ENCODE data around the gene MAP7D1. TPM values are rescaled to one million over a fixed set of nuclear protein-coding genes. Genes with fewer than 3 reads are reported as not detected.
A peak's percentile ranks its signal among the peaks of the same experiment; 100 is the strongest.

MAP7D1 gene
- total RNA-seq, 1 donor from 2014 or later, result 103 TPM

DNA sequence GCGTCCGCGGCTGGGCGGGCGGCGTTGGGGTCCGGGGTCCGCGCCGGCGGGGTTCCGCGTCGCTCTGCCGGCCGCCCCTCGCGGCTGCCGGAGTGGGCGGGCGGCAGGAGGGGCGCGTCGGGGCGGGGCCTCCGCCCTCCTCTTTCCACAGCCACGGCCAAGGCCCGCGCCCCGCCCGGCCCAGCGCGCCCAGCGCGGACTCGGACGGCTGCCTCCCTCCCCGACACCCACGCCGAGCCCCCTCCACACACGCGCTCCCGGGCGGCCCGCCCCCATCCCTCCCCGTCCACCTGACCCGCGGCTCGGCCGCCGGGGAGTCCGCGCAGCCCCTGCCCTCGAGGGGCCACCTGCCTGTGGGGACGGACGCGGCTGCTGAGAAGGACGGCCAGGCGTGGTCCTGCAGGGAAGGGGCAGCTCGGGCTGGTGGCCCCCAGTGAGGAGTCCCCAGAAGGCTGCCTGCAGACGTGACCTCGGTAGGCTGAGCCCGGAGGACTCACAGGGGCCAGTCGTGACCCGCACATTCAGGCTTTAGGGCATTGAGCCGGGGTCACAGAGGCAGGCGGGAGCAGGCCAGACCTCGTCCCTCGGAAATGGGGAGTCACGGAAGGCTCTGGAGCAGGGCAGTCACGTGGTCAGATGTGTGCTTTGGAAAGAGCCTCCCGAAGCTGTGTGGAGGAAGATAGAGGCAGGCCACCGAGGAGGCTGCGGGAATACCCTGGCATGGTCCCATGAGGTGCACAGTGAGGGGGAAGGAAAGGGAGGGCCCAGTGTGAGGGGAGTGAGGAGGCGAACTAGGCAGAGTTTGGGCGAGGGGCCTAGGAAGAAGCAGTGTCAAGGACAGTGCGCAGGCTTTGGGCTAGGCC is 30.6 kb upstream of the MAP7D1 start, which contains the start of gene COL8A2:
TSS of gene COL8A2 (minus strand) at position 94 of the 863 bp plus-strand sequence. CDS start 24,980 bp downstream, outside the sequence.
- Mint-ChIP-seq H3K36me3 (no peaks in the 10 kb centered on the region), H3K4me3 (peak within 1 kb of the TSS; percentile 67), H3K27ac (no peak within 1 kb of the TSS), H3K27me3 (ENCODE audit: low read depth) (peaks cover 43% of the 10 kb centered on the region), H3K9me3 (no peaks in the 10 kb centered on the region), H3K4me1 (peaks cover 36% of the 10 kb centered on the region)
- TF ChIP-seq, protein P1, sequence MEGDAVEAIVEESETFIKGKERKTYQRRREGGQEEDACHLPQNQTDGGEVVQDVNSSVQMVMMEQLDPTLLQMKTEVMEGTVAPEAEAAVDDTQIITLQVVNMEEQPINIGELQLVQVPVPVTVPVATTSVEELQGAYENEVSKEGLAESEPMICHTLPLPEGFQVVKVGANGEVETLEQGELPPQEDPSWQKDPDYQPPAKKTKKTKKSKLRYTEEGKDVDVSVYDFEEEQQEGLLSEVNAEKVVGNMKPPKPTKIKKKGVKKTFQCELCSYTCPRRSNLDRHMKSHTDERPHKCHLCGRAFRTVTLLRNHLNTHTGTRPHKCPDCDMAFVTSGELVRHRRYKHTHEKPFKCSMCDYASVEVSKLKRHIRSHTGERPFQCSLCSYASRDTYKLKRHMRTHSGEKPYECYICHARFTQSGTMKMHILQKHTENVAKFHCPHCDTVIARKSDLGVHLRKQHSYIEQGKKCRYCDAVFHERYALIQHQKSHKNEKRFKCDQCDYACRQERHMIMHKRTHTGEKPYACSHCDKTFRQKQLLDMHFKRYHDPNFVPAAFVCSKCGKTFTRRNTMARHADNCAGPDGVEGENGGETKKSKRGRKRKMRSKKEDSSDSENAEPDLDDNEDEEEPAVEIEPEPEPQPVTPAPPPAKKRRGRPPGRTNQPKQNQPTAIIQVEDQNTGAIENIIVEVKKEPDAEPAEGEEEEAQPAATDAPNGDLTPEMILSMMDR (IDR thresholded peaks at IDR 0.05; ENCODE audit: unreplicated experiment), result no peak
- no peak for DNase-seq (ENCODE audit: low spot score in 2 of 2, unreplicated experiment in 2 of 2)

DNA sequence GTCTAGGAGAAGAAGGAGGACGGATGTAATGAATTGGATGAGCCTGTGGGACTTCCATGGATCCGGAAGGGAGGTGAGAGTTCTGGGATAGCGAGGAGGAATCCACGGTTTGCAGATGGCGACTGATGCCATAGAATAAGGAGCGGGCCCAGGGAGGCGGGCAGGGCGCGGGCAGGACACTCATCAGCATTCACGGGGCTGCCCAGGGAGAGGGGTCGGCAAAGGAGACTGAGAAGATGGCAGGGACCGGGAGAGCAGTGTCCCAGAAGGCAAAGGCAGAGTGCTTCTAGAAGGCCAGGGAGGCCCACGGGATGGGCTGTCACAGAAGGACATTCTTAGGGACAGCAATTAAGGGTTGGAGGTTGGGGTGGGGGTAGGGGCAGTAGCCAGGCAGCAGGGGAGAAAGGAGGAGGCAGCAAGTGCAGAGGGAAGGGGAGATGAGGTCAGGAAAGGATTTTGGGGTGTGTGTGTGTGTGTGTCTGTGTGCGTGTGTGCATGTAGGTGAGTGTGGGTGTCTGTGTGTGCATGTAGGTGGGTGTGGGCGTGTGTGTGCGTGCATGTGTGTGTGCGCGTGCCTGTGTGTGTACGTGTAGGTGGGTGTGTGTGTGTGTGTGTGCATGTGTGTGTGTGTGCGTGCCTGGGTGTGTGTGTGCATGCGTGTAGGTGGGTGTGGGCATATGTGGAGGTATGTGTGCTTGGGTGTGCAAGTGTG is 29.8 kb upstream of the MAP7D1 start:
- H3K4me3 Mint-ChIP-seq, result peak overlapping the region; percentile 50
- H3K9me3 Mint-ChIP-seq, result no peaks in the 10 kb centered on the region
- TF ChIP-seq, protein P1 (IDR thresholded peaks at IDR 0.05; ENCODE audit: unreplicated experiment), result no peak
- no peak for DNase-seq (ENCODE audit: low spot score in 2 of 2, unreplicated experiment in 2 of 2)
- H3K27ac Mint-ChIP-seq, result no peak overlapping the region
- peaks cover 38% of the 10 kb centered on the region for H3K4me1 Mint-ChIP-seq
- H3K27me3 Mint-ChIP-seq (ENCODE audit: low read depth), result peaks cover 43% of the 10 kb centered on the region
- no peaks in the 10 kb centered on the region for H3K36me3 Mint-ChIP-seq

DNA sequence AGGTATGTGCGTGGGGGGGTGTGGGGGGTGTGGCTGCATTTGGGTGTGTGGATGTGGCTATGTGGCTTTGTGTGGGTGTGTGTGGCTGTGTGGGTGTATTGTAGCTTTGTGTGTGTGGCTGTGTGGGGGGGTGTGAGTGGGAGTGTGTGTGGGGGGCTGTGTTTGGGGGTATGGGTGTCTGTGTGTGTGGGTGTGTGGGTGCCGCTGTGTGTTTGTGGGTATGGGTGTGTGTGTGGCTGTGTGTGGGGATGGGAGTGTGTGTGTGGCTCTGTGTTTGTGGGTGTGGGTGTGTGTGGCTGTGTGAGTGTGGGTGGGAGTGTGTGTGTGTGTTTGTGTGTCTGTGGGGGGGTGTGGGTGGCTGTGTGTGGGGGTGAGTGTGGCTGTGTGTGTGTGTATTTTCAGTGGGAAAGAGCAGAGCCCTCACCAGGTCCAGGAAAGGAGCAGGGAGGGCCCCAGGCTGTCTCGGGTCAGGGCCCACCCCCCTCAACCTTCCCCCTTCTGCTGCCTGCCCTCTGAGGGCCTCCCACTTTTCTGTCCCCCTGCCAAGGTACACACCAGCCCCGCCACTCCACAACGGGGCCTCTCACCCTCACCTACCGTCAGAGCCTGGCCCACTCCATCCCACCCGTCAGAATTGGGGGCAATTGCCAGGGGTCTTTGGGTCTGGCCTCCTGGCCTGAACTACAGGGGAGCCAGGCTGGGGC is 29.0 kb upstream of the MAP7D1 start:
- Mint-ChIP-seq H3K4me1 (peaks cover 38% of the 10 kb centered on the region), H3K36me3 (no peaks in the 10 kb centered on the region), H3K4me3 (no peak overlapping the region), H3K27me3 (ENCODE audit: low read depth) (peaks cover 43% of the 10 kb centered on the region), H3K9me3 (no peaks in the 10 kb centered on the region), H3K27ac (no peak overlapping the region)
- TF ChIP-seq, protein P1 (IDR thresholded peaks at IDR 0.05; ENCODE audit: unreplicated experiment), result no peak
- DNase-seq (ENCODE audit: low spot score in 2 of 2, unreplicated experiment in 2 of 2), result no peak

DNA sequence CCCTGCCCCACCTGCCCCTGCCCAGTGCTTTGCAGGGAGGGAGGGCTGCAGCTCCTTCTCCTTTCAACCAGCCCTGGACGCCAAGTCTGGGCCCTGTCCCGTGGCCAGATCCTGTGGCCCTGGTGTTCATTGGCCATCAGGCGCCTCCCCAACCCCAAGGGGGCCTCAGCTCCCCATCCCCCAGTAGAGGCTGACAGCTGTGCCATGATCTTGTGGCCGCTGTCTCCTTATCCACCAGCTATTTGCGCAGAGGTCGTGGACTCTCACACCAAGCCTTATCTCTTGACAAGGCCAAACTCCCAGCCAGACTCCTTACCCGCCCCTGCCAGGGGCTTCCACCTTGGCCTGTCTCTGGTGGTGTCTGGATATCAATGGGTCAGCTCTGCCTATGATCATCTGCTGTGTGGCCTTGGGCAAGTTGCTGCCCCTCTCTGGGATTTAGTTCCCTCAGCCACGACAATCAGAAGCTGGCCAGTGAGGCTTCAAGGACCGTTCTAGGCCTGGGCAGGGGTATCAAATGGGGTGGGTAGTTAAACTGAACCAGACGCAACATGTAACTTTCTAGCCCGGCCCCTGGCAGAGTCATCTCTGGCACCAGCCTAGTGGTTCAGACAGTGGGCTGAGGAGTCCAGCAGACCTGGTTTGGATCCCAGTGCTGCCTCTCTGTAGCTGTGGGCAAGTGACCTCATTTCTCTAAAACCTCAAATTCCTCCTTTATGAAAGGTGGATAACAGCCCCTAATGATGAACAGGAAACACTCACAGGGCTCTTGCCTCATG is 27.6 kb upstream of the MAP7D1 start:
- no peak for DNase-seq (ENCODE audit: low spot score in 2 of 2, unreplicated experiment in 2 of 2)
- TF ChIP-seq, protein P1 (IDR thresholded peaks at IDR 0.05; ENCODE audit: unreplicated experiment), result no peak
- H3K27me3 Mint-ChIP-seq (ENCODE audit: low read depth), result peaks cover 31% of the 10 kb centered on the region
- peaks cover 29% of the 10 kb centered on the region for H3K4me1 Mint-ChIP-seq
- H3K27ac Mint-ChIP-seq, result no peak overlapping the region
- no peaks in the 10 kb centered on the region for H3K9me3 Mint-ChIP-seq
- no peaks in the 10 kb centered on the region for H3K36me3 Mint-ChIP-seq
- no peak overlapping the region for H3K4me3 Mint-ChIP-seq

DNA sequence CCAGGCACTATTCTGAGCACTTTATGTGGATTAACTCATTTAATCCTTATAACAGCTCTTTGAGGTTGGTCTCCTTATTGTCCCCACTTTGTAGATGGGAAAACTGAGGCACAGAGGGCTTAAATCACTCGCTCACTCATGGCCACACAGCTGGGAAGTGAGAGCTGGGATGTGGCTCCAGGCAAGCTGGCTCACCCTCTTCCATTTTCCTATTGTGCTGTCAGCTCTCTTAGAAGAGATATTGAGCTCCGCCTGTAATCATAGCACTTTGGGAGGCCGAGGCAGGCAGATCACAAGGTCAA is 27.1 kb upstream of the MAP7D1 start:
- H3K4me1 Mint-ChIP-seq, result peaks cover 30% of the 10 kb centered on the region
- H3K36me3 Mint-ChIP-seq, result no peaks in the 10 kb centered on the region
- TF ChIP-seq, protein P1 (IDR thresholded peaks at IDR 0.05; ENCODE audit: unreplicated experiment), result no peak
- DNase-seq (ENCODE audit: low spot score in 2 of 2, unreplicated experiment in 2 of 2), result no peak
- peaks cover 25% of the 10 kb centered on the region for H3K27me3 Mint-ChIP-seq (ENCODE audit: low read depth)
- H3K9me3 Mint-ChIP-seq, result no peaks in the 10 kb centered on the region
- H3K4me3 Mint-ChIP-seq, result no peak overlapping the region
- no peak overlapping the region for H3K27ac Mint-ChIP-seq
